GM15510 (cell line): ENCODE measurements around the gene SHANK1.

Experiments used
- POLR2A ChIP-seq: IDR thresholded peaks from 3 replicates; pipeline ENCODE4 v1.6.1; 2011; ENCODE audit warnings: borderline replicate concordance; ENCODE audit not compliant: insufficient read length; ENCODE audit errors: extremely low read depth

Gene SHANK1

DNA sequence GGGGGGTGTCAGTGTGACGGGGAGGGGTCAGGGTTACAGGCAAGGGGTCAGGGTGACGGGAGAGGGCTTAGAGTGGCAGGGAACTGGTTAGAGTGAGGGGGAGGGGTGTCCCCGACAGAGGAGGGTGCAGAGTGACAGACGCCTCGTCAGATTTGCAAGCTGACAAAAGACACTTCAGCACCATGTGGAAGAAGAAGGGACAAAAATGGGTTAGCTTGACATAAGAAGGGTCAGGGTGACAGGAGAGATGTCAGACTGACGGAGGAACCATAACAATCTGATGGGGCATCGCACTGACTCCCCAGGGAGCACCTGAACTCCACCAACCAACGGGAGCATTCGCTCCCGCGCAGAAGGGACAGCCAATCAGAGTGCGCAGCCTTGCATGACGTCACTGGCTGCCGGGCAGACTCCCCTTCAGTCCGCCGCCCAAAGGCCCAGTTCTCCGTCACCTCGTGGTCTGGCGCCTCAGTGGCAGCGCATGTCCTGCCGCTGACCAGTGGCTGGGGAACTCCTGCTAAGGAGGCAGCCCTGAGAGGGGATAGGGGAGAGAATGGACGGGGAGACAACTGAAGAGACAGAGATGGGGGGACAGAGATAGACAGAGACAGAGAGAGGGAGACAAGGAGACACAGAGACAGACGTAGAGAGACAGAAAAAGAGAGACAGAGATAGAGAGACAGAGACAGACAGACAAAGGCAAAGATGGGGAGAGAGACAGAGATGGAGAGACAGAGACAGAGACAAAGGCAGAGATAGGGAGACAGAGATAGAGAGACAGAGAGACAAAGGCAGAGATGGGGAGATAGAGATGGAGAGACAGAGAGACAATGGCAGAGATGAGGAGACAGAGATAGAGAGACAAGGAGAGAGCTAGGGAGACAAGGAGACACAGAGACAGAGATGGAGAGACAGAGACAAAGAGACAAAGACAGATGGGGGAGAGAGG is 40.2 kb downstream of the SHANK1 start:
- no peak for TF ChIP-seq POLR2A

DNA sequence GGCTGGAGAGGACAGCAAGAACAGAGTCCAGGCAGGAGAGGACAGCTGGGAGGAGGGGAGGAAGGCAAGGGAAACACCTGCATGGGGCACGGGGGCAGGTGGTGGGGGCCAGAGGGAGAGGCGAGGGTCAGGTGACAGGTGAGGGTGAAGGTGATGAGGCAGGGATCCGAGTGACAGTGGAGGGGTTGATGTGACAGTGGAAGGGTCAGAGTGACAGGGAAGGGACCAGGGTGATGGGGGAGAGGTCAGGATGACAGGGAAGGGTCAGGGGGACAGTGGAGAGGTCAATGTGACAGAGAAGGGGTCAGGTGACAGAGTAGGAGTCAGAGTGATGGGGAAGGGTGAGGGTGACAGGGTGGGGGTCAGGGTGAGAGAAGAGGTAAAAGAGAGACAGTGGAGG is 41.3 kb downstream of the SHANK1 start:
- no peak for TF ChIP-seq POLR2A

DNA sequence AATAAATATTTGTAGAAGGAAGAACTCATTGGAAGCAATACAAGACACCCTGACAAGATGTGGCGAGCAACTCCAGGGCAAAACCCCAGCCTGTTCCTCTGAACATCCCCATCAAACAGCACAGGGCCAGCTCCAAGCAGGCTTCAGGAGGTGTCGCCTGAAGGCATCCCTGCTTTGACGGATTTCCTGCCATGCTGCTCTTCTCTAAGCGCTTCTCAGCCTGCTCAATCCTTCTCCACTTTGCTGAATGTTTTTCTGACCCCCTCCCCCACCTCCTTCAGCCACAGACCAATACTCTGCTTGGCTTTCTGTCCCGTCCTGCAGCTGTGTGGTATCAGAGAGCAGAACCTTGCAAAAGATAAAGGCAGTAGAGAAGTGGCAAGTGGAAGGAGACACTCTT is 42.0 kb downstream of the SHANK1 start:
- no peak for TF ChIP-seq POLR2A

DNA sequence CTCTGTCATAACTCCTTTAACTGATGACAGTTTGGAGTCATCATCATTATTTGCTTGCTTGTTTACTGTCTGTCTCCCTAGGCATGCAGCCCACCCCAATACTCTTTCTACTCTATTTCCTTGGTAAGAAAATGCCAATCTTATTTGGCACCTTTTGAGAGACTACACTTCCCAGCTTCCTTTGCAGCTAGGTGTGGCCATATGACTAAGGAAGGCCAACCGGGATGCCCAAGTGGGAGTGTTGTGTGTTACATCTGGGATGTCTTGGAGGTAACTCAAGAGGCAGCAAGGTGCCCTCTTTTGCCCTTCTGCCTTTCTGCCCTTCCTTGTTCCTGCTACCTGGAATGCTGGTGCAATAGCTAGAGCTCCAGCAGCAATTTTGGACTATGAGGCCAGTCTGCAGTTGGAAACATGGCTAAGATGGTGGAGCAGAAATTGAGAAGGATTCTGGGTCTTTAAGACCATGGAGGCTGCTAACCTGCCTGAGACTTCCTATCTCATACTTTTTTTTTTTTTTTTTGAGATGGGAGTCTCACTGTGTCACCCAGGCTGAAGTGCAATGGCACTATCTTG is 42.9 kb downstream of the SHANK1 start:
- no peak for TF ChIP-seq POLR2A

DNA sequence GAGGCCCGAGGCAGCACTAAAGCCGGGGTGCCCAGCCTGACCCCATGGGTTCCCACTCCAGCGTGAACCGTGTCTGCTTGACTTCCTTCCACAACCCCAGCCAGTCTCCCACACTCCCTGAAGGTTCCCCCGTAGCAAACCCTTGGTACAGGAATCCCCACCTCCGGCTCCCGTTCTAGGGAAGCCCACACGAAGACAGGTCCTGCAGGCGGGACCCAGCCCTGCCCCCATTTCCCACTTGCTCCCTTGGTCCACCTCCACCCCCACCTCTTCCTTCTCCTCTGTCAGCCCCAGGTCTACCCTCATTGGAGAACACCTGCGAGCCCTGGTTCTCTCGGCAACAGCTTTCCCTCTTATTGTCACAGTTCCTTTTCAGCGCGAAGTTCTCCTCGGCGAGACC is 46.5 kb downstream of the SHANK1 start:
- TF ChIP-seq POLR2A: no peak

DNA sequence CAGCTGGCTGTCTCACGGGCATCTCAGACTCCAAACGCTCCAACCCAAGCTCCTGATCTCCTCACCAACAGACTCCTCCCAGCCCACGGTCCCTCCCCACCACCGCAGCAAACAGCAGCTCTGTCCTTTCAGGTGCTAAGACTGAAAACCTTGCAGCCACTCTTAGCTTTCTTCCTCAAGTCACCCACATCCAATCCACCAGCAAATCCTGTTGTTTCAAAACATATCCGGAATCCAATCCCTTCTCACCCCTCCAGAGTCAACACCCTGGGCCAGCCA is 49.6 kb downstream of the SHANK1 start:
- TF ChIP-seq POLR2A: no peak

DNA sequence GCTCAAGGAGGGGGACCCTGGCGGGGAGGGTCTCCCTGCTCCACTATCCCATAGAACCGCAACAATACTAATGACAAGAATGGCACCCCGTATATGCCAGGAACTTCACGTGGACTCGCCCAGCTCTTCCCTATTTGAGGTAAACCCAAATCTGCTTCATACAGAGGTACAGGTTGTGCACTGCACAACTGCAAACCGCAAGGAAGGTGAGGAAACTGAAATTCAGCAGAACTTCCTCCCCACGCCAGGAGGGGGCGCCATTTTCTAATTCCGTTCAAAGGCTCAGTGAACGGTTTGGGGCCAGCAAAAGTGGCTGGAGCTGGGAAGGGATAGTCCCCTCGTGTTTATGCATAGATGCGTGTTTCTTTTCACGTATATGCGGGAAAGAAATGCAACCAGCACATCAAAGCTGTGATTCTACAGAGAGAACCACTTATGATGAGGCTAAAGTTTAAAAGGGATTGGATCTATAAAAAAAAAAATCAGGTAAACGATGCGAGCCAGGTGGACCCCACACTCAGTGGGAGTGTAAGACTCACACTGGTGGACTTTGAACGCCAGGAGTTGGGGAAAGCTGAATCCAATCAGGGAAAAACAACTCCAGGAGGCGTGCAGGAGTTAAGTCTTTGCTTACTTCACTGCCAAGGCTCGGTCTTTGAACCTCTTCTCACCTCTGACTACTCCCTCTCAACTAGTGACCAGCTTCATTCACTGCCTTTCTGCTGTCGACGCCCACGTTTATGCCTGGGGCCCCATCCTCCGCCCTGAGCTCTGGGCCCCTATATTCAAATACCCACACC is 50.1 kb downstream of the SHANK1 start:
- TF ChIP-seq POLR2A: no peak

DNA sequence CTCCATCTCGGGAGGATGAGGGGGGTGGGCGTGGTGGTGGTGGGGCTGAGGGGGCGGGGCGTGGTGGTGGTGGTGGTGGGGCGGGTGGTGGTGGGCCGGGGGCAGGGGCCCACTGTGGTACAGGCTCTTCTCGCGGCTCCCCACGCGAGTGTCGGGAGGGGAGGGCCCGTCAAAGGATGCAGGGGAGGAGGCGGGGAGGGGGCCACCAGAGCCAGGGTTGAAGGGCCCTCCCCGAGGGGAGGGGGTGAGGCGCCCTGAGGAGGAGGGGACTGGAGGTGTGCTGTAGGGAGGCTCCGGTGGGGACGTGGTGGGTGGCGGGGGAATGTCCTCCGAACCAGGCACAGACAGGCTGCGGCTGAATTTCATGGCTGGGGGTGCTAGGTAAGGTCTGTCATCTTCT is 50.7 kb downstream of the SHANK1 start:
- no peak for TF ChIP-seq POLR2A

DNA sequence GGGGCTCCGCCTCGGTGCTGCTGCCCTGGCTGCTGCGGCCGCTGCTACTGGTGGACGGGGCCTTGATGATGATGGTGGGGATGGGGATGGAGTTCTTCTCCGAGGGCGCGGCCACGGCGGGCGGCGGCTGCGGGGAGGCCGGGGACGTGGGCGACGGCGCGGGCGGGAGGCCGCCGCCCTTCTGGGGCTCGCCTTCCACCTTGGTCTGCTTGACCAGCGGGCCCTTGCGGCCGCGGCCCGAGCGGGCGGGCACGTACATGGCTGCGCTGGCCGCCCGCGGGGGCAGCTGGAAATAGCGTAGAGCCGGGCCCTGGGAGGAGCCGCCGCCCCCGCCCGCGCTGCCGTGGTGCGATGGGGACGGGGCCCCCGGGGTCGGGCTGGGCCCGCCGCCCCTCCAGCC is 51.2 kb downstream of the SHANK1 start:
- no peak for TF ChIP-seq POLR2A

DNA sequence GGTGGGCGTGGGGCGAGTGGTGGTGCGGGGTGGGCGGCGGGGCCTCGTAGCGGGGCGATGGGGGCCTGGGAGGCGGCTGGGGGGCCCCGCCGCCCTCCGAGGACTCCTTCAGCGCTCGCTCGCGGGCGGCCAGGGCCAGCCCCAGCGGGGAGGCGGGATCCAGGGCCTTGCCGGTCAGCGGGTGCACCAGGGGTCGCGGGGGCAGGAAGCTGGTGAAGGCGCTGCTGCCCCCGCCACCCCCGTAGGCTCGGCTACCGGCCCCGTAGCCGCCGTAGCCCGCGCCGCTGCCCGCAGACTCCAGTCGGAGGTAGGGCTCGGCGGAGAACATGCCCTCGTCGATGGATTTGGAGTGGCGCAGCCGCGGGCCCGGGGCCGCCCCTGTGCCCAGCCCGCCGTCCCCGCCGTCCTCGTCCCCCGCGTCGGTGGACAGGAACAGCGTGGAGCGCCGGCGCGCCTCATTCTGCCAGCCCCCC is 51.8 kb downstream of the SHANK1 start:
- no peak for TF ChIP-seq POLR2A

DNA sequence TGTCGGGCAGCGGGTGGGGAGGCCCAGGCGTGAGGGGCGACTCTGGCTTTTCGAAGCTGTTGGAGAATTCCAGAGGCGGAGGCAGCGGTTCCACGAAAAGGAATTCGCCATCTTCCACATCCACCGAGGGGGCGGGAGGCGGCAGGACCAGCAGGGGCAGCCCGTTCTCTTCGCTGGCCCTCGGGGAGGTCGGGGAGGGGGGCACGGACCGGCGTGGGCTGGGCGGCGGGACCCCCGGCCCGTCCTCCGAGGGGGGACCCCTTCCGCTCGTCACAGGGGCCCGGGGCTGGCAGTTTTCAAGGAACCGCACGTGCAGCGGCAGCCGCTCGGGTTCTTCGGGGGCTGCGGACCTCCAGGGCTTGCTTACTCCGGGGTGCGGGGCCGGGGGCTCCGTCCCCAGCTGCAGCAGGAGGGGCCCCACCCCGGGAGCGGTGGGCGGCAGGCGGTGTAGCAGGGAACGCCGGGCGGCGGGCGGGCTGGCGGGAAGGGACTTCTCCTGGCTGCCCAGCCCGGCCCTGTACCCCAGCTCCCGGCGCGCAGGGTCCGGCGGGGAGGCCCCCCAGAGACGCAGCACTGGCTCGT is 52.3 kb downstream of the SHANK1 start:
- TF ChIP-seq POLR2A: no peak

DNA sequence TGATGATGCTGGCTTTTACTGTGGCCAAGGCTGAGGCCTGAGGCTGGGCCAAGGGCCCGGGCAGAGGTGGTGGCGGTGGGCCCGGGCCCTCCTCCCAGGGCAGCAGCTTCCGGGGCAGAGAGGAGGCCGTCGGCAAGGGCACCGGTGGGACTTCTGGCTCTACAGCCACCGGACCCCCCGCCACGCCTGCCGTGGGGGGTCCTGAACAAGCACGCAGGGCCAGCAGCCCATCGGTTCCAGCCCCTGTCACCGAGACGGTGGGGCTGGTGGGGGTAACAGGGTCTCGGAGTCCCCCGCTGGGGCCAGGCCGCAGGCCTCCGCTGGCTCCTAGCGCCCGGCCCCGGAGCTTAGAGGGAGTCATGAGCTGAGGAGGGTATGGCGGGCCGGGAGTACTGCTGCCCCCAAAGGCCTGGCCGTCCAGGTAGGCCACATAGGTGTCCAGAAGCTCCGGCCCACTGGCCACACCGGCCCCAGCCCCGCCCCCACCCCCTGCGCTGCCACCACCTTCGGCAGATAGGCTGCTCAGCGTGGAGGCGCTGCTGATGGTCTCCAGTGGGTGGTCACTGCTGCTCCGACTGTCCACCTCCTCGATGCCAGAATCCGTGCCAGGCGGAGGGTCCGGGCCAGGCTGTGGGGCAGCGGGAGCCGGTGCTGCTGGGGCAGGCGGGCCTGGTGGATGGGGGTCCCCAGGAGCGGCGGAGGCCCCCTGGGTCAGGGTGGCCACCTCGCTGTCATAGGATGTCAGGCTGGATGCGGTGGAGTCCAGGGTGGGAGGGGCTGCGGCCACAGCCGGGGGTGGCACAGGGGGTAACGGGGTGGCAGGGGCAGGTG is 53.0 kb downstream of the SHANK1 start:
- no peak for TF ChIP-seq POLR2A

DNA sequence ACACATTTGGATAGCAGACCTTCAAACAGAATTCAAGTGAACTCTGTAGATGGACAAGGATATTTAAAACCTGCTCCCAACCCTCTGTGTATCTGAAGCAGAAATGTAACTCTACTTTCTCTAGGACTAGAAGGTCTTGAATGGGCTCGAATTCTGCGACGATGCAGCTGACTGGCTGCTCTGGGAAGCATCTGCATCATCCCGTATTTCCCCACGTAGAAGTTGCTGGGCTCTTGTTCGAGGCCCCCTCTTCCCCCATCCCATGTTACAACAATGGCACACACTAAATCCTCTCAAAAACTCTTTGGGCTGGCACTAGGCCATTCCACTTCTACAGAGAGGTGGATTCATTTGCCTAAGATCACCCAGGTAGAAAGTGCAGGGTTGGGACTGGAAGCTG is 55.4 kb downstream of the SHANK1 start:
- no peak for TF ChIP-seq POLR2A

DNA sequence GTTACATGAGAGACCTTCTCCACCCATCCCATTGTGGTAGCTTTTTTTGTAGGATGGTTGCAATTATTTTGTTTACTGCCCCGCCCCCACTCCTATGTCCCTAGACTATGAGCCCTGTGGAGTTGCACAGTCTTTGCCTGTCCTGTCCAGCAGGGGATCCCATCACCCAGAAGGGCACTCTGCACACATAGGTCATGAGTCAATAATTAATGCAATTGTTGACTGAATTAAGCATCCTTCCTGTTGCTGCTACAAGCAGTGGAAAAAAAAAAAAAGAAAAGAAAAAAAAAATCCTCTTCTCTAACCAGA is 56.2 kb downstream of the SHANK1 start:
- no peak for TF ChIP-seq POLR2A
